ENCODE results near the gene PDE4A.
"Not testable (repeated sequence)": the region's sequence is repeated elsewhere in the genome, so short reads cannot be mapped to it uniquely, and the experiment has no call there.

PDE4A gene

DNA sequence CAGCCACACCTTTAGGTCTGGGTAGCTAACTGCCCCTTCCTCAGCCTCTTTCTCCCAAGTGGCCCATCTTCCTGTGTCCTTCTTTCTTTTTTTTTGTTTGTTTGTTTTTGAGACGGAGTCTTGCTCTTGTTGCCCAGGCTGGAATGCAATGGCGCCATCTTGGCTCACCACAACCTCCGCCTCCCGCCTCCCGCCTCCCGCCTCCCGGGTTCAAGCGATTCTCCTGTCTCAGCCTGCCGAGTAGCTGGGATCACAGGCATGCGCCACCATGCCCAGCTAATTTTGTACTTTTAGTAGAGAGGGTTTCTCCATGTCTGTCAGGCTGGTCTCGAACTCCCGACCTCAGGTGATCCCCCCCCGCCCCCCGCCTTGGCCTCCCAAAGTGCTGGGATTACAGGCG, 41.7 kb downstream of the PDE4A start:
- not testable (repeated sequence) for DNase-seq (ENCODE audit: low read depth)

DNA sequence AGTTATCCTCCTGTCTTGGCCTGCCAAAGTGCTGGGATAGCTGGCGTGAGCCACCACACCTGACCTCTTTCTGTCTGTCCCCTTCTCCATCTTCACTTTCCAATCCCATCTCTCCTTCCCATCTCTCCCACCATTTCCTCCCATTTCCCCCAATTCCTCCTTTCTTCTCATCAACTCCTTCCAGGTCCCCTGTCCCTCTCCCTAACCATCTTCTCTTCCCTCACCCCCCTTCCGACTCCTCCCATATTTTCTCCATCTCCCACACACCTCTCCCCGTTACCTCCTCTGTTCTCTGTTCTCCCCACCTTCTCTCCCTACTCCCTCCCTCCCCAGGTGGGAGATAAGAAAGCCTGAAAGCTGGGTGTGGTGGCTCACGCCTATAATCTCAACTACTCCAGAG, 42.2 kb downstream of the PDE4A start:
- DNase-seq (ENCODE audit: low read depth): no peak

DNA sequence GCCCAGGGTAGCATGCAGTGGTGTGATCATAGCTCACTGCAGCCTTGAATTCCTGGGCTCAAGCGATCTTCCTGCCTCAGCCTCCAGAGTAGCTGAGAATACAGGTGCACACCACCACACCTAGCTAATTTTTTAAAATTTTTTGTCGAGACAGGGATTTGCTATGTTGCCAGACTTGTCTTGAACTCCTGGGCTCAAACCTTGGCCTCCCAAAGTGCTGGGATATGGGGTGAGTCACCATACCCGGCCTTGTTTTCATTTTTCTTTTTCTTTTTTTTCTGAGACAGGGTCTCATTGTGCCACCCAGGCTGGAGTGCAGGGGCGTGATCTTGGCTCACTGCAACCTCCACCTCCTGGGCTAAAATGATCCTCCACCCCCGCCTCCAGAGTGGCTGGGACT, 44.1 kb downstream of the PDE4A start:
- no peak for DNase-seq (ENCODE audit: low read depth)

DNA sequence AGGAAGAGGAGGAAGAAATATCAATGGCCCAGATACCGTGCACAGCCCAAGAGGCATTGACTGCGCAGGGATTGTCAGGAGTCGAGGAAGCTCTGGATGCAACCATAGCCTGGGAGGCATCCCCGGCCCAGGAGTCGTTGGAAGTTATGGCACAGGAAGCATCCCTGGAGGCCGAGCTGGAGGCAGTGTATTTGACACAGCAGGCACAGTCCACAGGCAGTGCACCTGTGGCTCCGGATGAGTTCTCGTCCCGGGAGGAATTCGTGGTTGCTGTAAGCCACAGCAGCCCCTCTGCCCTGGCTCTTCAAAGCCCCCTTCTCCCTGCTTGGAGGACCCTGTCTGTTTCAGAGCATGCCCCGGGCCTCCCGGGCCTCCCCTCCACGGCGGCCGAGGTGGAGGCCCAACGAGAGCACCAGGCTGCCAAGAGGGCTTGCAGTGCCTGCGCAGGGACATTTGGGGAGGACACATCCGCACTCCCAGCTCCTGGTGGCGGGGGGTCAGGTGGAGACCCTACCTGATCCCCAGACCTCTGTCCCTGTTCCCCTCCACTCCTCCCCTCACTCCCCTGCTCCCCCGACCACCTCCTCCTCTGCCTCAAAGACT, 46.9 kb downstream of the PDE4A start:
- no peak for DNase-seq (ENCODE audit: low read depth)

DNA sequence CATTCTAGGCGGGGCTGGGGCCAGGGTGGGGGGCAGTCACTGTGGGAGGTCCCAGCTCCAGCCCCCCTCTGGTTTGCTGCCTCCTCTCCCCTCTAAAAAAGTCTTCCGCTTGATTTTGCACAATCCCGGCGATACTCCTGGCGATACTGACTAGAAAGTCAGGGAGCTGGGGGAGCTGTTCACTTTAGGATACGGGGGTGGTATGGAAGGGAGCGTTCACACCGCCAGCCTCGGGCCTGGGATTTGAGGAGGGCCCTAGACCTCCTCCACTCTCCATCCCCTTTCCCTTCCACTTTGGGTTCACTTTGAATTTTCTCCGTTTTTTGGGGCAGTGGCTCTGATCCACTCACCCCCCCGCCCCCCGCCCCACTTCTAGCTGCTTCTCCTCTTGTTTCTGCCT, 47.8 kb downstream of the PDE4A start:
- no peak for DNase-seq (ENCODE audit: low read depth)

DNA sequence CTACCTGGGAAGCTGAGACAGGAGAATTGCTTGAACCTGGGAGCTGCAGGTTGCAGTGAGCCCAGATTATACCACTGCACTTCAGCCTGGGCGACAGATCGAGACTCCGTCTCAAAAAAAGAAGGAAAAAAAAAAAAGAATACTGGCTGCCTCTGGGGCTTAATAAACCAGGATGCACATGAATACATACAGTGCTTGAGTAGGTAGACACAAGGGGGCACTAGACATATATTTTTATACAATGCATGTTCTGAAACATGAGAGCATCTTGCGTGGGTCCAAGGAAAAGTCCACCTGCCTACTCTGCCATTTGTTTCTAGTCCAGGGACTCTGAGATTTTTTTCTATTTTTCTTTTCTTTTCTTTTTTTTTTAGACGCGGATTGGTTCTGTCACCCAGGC, 51.6 kb downstream of the PDE4A start:
- DNase-seq (ENCODE audit: low read depth): no peak

DNA sequence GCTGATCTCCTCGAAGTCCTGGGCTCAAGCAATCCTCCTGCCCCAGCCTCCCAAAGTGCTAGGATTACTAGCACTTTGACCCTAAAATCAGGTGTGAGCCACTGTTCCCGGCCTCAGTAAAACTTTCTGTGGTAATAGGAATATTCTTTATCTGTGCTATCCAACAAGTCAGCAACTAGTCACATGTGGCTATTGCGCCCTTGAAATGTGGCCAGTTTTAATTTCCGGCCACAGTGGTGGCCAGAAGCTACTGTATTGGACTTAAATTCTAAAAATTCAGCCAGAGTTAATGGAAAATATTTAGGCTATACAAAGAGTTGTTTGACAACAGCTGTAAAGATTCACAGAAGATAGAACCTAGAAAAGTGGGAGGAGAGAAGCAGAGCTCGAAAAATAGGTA, 52.9 kb downstream of the PDE4A start:
- DNase-seq (ENCODE audit: low read depth): no peak

DNA sequence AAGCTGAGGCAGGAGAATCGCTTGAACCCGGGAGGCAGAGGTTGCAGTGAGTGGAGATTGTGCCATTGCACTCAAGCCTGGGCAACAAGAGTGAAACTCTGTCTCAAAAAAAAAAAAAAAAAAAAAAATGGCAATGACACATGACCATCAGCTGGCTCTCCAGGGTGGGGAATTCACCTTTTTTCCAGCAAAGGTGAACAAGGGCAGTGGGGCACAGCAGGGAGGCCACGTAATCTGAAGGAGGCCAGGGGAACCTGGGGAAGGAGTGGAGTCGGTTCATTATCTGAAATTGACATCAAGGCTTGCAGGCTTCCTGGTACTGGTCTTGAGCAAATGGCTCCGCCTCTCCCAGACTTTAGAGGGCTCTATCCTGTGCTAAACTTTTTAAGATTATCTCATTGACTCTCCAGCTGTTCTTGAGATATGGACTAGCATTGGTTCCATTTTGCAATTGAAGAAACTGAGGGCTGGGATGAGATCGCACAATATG, 54.7 kb downstream of the PDE4A start:
- DNase-seq (ENCODE audit: low read depth): no peak

DNA sequence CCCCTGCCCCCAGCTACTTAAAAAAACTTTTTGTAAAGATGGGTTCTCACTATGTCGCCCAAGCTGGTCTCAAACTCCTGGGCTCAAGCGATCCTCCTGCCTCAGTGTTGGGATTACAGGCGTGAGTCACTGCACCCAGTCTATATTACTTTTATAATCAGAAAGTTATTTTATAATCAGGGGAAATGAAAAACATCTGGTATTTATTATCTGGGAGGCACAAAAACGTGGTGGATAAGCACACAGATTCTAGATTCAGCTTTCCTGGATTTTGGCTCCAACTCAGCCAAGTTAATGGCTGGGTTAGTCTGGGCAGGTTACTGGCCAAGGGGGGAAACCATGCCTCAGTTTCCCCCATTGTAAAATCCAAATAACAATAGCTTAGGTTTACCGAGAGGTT, 58.1 kb downstream of the PDE4A start:
- no peak for DNase-seq (ENCODE audit: low read depth)

DNA sequence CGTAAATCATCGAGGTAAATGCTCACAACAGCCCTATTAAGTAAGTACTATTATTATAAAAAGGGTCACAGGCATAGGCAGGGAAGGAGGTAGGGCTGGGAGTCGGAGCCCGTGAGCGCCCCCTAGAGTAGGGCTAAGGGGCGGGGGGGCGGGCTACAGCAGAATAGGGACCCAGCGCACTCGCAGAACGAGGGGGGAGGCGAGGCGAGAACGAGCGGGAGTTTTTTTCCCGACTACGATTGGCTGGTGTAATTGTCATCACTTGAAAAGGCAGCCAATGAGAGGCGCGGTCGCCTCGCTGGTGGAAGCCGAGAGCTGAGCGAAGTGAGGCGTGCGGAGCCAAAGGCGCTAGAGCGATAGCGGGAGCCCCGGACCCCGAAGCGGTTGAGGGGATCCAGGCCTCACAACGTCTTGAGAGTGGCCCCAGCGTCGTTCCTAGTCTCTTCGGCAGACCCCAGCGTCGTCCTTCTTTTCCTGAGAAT, 58.6 kb downstream of the PDE4A start:
- peak; percentile 84 for DNase-seq (ENCODE audit: low read depth)

DNA sequence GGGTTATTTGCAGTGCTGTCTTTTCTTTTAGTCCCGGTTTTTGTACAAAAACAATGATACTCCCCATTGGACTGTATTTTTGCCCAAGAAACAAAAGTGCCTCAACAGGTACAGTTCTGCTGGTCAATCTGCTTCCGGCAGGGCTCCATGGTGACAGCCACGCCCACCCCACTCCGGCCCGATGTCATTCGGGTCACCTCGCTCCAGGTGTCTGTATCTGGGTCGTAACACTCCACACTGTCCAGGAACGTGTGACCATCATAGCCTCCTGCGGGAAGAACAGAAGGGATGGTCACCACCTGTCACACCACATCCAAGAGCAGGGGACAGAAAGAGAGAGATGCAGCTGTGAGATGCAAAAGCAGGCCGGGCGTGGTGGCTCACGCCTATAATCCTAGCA, 66.2 kb downstream of the PDE4A start:
- DNase-seq (ENCODE audit: low read depth): no peak

DNA sequence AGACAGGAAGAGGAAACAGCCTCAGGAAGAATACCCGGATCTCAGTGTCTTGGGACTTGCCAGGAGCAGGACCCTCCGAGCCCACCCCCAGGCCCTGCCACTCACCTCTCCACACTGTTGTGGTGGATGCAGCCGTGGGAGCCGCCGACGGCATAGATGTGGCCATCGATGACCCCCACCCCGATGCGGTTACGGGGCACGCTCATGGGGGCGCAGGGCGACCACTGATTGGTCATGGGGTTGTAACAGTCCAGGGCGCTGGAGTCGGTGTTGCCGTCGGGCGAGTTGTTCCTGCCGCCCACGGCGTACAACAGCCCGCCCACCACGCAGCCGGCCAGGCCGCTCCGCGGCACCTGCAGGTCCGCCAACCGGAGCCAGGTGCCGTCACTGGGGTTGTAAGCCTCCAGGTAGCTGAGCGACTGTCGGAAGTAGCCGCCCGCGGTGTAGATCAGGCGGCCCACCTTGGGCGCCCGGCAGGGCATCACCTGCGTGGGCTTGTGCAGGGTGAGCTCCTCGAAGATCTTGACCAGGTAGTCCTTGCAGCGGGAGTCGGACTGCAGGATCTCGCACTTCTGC, 71.2 kb downstream of the PDE4A start:
- no peak for DNase-seq (ENCODE audit: low read depth)

DNA sequence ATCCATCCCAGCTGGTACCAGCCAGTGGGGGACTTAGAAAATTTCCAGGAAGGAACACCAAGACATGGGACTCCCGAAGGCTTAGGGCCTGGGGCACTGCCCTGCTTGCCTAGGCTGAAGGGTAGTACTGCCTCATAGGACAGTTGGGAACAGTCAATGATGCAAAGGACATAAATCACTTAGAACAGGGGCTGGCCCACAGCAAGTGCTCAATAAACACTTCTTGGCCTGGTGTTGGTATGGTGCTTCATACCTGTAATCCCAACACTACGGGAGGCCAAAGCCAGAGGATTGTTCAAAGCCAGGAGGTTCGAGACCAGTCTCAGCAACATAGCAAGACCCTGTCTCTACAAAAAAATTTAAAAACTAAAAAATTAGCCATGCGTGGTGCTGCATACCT, 77.0 kb downstream of the PDE4A start:
- no peak for DNase-seq (ENCODE audit: low read depth)

DNA sequence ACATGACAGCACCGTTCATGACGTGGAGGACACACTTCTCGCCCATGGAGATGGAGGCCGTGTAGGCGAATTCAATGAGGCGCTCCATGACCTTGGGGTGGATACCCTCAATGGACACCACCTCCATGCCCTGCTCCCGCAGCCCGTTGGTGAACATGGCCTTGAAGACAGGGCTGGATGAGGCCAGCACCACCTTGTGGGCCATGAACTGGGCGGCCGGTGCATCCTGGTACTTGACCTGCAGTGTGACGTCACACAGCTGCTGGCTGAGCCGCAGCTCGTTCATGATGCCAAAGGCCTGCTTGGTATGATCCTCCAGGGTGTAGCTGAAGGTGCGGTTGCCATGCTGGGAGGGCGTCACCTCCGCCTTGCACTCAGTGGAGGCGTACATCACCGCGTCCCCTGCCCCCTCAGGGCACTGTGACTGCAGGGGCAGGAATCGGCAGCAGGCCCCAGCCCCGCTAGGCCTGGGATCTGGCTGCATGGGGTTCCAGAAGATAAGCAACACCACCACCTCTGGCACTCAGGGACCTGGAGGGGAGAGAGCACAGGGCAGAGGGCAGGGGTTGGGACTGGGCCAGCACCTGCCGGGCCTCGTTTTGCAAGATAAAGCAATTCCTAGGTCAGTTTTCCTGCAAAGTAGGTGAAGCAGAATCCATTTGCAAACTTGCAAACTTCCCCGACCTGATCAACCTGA, 79.4 kb downstream of the PDE4A start:
- DNase-seq (ENCODE audit: low read depth): no peak

DNA sequence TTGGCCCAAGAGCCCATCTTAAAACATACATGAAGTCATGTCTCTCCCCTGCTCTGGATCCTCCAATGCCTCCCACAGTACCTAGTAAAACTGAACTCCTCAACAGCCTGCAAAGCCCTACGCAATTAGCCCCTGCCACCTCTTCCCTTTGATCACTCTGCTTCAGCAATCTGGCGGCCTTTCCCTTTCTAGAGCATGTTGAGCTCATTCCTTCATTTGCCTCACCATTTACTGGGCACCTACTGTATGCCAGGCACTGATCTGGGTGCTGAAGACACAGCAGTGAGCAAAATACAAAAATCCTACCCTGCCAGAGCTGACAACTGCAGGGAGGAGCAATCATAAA, 79.9 kb downstream of the PDE4A start:
- DNase-seq (ENCODE audit: low read depth): no peak

DNA sequence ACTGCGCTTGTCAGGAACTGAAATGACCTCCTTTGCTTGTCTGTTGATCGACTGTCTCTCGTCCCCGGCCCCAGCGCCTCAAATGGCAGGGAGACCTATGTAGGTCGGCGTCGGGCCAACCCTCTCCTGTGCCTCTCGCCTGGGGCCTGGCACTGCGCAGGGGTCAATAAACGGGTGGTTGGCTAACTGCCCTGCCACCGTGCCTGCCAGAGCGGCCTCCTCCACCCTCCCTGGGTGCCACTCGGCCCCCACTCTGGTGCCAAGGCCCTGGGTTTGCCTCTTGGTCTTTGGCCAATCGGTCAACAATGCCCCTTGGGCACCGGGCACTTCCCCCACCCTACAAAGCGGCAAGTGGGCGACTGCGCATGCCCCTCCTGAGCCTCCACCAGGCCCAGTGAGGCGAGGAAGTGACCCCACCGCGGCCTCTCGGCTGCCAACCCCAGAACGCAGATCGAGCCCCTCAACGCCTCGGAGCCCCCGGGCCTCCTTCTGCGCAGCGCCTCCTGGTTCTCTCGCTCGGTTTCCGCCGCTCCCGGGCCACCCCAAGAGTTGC, 81.7 kb downstream of the PDE4A start:
- DNase-seq (ENCODE audit: low read depth): peak; percentile 24

DNA sequence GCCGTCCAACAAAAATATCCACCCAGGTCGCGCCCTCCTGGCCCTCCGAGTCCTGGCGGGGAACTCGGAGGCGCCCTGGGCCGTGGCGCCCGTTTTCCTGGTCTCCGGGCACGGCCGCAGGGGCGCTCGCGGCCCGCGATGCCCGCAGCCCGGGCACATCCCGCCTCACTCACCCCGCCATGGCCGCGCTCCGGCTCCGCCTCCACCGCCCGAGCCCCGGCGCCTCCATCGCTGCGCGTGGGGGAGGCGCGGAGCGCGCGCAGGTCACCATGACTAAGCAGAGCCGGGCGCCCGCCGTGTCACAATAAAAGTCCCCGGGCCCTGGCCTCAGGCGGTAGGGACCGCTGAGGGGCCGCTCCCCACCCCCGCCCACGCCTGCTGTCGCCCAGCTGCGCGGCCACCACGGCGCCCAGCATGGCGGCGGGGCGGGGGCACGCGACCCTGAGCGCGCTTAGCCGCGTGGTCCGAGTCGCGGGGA, 82.2 kb downstream of the PDE4A start:
- DNase-seq (ENCODE audit: low read depth): peak; percentile 87

DNA sequence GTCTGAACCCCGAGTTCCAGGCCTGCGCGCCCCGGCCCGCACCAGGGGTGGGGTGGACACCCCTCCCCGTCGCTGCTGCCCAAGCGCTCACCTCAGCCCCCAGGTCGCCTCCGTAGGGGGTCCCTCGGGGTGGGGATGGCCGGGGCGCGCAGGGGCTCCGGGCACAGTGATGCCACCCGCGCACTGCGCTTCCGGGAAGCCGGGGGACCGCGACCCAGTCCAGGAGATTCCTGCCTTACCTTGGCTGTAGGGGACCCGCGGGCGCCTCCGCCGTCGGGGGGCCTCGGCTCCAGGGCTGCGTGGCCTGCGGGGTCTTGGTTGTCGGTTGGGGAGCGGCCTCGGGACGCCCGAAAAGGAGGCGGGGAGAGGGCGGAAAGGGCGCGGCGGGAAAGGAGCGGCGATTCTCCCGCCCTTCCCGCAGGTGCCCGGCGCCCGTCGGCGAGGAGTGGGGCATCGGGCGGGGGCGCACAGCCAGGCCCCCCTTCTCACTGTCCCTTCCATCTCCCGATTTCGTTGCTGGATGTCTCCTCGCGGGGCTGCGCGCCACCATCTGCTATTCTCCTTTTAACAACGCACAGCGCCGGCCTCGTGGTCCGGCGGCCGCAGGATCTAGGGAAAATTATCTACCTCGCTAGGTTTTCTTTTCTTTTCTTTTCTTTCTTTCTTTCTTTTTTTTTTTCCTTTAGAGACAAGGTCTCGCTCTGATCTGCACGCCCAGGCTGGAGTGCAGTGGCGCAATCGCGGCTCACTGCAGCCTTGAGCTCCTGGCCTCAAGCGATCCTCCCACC, 82.9 kb downstream of the PDE4A start, which contains the start of gene KEAP1:
Gene KEAP1, minus strand, starts transcription at position 355 of the 788 bp plus-strand sequence. CDS start 3,323 bp downstream, outside the sequence.
- peak; percentile 37 for DNase-seq (ENCODE audit: low read depth)

DNA sequence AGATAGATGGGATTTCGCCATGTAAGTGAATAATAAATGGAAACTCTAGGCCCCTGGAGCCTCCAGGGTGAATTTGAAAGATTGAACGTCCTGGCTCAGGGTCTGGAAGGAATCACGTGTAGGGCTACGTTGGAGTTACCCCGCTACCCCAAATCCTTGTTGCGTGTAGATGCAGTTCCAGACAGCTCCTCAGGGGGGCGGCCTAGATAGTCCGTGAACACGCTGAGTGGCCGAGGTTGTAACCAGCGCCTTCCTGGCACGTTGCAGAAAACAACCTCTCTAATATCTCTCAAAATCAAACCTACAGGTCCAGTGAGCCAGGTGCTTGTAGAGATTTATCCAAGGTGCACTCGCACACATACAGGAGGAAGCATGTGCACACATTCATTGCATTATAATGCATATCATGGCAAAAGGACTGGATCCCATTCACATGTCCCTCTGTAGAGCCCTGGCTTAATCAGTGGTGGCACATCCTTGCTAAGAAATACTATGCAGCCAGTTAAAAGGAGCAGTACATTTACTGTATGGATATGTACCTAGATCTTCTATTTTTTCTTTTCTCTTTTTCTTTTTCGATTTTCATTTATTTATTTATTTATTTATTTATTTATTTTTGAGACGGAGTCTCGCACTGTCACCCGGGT, 85.4 kb downstream of the PDE4A start:
- peak; percentile 73 for DNase-seq (ENCODE audit: low read depth)

DNA sequence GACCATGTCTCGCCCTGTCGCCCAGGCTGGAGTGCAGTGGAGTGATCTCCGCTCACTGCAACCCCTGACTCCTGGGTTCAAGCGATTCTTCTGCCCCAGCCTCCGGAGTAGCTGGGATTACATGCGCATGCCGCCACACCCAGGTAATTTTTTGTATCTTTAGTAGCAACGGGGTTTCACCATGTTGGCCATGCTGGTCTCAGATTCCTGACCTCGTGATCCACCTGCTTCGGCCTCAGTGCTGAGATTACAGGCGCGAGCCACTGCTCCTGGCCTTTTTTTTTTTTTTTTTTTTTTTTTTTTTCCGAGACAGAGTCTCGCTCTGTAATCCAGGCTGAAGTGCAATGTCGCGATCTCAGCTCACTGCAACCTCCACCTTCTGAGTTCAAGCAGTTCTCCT, 87.7 kb downstream of the PDE4A start:
- no peak for DNase-seq (ENCODE audit: low read depth)

DNA sequence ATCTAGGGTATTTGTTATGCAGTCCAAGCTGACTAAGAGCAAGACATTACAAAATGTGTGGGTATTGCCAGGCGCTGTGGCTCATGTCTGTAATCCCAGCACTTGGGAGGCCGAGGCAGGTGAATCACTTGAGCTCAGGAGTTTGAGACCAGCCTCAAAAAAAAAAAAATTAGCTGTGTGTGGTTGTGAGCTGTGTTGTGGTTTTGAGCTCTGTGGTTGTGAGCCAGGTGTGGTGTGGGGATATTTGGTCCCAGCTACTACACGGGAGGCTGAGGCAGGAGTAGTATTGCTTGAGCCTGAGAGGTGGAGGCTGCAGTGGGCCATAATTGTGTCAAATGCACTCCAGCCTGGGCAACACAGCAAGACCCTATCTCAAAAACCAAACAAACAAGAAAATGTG, 88.4 kb downstream of the PDE4A start:
- no peak for DNase-seq (ENCODE audit: low read depth)
